T-helper 2 cell treated with Interferon-gamma antibody and Interleukin-4, amounts not matched to agents 5 μg/mL and 100 μg/mL, for 36 hours (primary cell): ENCODE data around the gene RBMS1.

Experiments
- DNase-seq: peaks from one replicate; pipeline ENCODE4 v3.0.0; 2021; ENCODE audit warnings: low spot score
- H3K27ac Mint-ChIP-seq: one replicate; pipeline ENCODE4 v1.8.0; 2021; ENCODE audit warnings: mild to moderate bottlenecking, mixed read lengths
- H3K27me3 Mint-ChIP-seq: one replicate; pipeline ENCODE4 v1.8.0; 2021; ENCODE audit warnings: low read depth, mixed read lengths
- H3K36me3 Mint-ChIP-seq: one replicate; pipeline ENCODE4 v1.8.0; 2021; ENCODE audit warnings: low read depth, mixed read lengths
- H3K4me1 Mint-ChIP-seq: one replicate; pipeline ENCODE4 v1.8.0; 2021; ENCODE audit warnings: low read depth, mixed read lengths
- H3K4me3 Mint-ChIP-seq: one replicate; pipeline ENCODE4 v1.8.0; 2022; ENCODE audit warnings: mild to moderate bottlenecking, moderate library complexity, mixed read lengths
- H3K9me3 Mint-ChIP-seq: one replicate; pipeline ENCODE4 v1.8.0; 2021; ENCODE audit warnings: mixed read lengths

Gene RBMS1, protein sequence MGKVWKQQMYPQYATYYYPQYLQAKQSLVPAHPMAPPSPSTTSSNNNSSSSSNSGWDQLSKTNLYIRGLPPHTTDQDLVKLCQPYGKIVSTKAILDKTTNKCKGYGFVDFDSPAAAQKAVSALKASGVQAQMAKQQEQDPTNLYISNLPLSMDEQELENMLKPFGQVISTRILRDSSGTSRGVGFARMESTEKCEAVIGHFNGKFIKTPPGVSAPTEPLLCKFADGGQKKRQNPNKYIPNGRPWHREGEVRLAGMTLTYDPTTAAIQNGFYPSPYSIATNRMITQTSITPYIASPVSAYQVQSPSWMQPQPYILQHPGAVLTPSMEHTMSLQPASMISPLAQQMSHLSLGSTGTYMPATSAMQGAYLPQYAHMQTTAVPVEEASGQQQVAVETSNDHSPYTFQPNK

DNA sequence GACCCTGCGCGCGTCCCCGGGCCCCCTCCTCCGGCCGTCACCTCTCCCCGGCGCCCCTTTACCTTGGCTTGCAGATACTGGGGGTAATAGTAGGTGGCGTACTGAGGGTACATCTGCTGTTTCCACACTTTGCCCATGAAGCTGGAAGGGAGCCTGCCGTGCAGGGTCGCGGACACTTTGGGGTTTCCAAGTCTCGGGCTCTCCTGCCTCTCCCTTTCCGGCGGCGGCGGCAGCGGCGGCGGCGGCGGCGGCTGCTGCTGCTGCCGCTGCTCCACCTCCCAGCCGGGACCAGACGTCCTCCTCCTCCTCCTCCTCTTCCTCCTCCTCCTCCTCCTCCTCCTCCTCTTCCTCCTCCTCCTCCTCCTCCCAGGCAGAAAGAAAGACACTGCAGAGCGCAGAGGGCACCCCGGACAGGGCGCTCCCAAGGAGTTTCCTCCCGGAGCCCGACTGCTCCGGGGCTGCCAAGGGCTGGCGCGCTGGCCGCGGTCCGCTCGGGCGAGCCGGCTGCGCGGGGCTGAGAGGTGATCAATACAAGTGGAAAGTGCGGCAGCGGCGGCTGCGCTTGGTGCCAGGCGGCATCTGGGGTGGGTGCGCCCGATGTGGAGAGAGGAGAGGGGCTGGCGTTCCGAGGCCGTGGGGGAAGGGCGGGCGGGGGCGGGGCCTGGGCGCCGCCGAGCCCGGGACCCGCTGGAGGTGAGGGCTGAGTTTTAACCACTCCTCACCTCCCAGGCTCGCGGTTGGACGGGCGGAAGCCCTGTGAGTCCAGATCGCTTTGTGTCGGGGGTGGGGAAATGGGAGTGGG is at the start of gene RBMS1:
Gene RBMS1, minus strand, starts transcription at position 581 of the 802 bp plus-strand sequence. Its CDS starts 444 bp downstream, at position 137.
- Mint-ChIP-seq H3K4me1 (peaks cover 33% of the 10 kb centered on the region), H3K27me3 (peaks cover 37% of the 10 kb centered on the region), H3K4me3 (peak within 1 kb of the TSS; percentile 98), H3K36me3 (peaks cover 10% of the 10 kb centered on the region), H3K9me3 (no peaks in the 10 kb centered on the region), H3K27ac (peak within 1 kb of the TSS; percentile 94)
- DNase-seq, result peak; percentile 44

DNA sequence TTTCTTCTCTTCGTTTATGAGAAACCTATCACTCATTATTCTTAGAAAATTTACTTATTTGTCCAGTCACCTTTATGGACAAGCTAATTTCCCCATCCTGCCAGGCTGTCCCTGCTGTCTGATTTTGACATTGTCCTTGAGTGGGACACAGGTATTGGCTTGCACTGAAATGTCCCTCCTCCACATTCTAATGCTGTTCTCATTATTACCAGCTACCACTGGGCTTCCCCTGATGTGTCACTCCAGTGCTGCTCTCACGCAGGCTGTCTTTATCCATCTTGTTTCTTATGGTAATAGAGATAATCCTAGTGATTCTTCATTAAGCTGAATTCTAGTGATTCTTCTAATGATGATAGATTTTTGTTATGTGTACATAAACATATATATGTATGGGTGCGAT is 48.1 kb upstream of the RBMS1 start:
- Mint-ChIP-seq H3K27ac (no peak overlapping the region), H3K27me3 (peaks cover 4% of the 10 kb centered on the region), H3K9me3 (no peaks in the 10 kb centered on the region), H3K4me3 (no peak overlapping the region), H3K36me3 (no peaks in the 10 kb centered on the region), H3K4me1 (no peaks in the 10 kb centered on the region)
- DNase-seq, result no peak

- peaks cover 4% of the 10 kb centered on the region for H3K27me3 Mint-ChIP-seq
- H3K27ac Mint-ChIP-seq, result no peak overlapping the region
- no peak overlapping the region for H3K4me3 Mint-ChIP-seq
- no peaks in the 10 kb centered on the region for H3K36me3 Mint-ChIP-seq
- H3K9me3 Mint-ChIP-seq, result no peaks in the 10 kb centered on the region
- no peak for DNase-seq
- H3K4me1 Mint-ChIP-seq, result no peaks in the 10 kb centered on the region
Observed at GRCh38 chr2:160538559-160539355, 45.1 kb upstream of the RBMS1 start.

- no peaks in the 10 kb centered on the region for H3K36me3 Mint-ChIP-seq
- no peaks in the 10 kb centered on the region for H3K9me3 Mint-ChIP-seq
- H3K27ac Mint-ChIP-seq, result no peak overlapping the region
- H3K4me3 Mint-ChIP-seq, result no peak overlapping the region
- no peak for DNase-seq
- H3K4me1 Mint-ChIP-seq, result no peaks in the 10 kb centered on the region
- peaks cover 4% of the 10 kb centered on the region for H3K27me3 Mint-ChIP-seq
Observed at GRCh38 chr2:160538115-160538514, 44.5 kb upstream of the RBMS1 start.

DNA sequence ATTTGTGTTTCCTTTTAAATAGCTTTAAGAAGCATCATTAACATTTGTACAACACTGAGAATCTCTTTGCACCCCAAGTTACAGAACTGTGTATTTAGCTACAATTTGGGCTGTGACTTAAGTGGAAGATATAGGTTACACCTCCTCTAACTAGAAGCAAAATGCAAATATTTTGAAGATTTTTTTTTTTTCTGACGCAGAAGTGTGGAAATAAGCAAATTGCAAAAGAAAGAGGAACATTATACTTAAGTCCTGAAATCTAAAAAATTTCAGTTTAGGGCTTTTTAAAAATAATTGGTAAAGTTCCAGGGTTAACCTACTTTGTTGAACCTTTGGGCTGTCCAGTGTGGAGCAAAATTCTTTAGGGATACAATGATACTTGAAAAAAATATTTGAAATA is 41.4 kb upstream of the RBMS1 start:
- H3K27ac Mint-ChIP-seq, result no peak overlapping the region
- H3K4me3 Mint-ChIP-seq, result no peak overlapping the region
- DNase-seq, result no peak
- no peaks in the 10 kb centered on the region for H3K27me3 Mint-ChIP-seq
- no peaks in the 10 kb centered on the region for H3K36me3 Mint-ChIP-seq
- H3K4me1 Mint-ChIP-seq, result no peaks in the 10 kb centered on the region
- H3K9me3 Mint-ChIP-seq, result no peaks in the 10 kb centered on the region

DNA sequence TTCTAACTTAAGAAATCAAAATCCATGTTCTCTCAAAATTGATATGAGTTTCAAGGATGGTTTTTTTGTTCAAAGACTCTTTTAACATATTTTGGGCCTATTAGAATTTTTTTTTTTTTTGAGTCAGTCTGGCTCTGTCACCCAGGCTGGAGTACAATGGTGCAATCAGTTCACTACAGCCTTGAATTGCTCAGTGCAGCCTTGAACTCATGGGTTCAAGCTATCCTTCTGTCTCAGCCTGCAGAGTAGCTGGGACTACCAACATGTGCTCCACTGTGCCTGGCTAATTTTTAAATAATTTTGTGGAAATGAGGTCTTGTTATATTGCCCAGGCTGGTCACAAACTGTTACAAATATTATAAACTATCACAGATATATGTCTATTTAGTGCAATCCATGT is 40.6 kb upstream of the RBMS1 start:
- H3K27ac Mint-ChIP-seq, result no peak overlapping the region
- no peaks in the 10 kb centered on the region for H3K36me3 Mint-ChIP-seq
- peaks cover 4% of the 10 kb centered on the region for H3K27me3 Mint-ChIP-seq
- H3K4me3 Mint-ChIP-seq, result no peak overlapping the region
- DNase-seq, result no peak
- no peaks in the 10 kb centered on the region for H3K4me1 Mint-ChIP-seq
- no peaks in the 10 kb centered on the region for H3K9me3 Mint-ChIP-seq

GRCh38 chr2:160533482-160533881 is 39.9 kb upstream of the RBMS1 start:
- H3K4me3 Mint-ChIP-seq, result no peak overlapping the region

DNA sequence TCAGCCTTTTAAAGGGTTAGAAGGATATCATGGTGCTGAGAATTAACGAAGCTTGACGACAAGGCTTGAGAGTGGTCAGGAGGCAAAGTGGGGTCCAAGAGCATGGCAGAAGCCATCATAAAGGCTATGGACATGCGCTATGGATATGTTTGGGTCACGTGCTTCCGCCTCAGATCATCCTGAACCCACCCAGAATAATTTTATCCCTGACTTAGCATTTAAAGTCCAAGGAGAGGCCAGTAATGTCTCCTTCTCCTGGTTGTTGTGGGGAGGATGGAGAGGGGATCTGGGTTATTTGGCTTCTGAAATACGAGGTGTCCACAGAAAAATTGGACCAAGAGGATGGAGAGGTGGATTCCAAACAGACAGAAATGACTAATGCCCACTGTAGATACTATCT is 38.8 kb upstream of the RBMS1 start:
- Mint-ChIP-seq H3K36me3 (no peaks in the 10 kb centered on the region), H3K4me3 (no peak overlapping the region), H3K9me3 (no peaks in the 10 kb centered on the region), H3K27me3 (peaks cover 9% of the 10 kb centered on the region), H3K4me1 (no peaks in the 10 kb centered on the region), H3K27ac (no peak overlapping the region)
- no peak for DNase-seq

More at GRCh38 chr2:160533482-160533881, 39.9 kb upstream of the RBMS1 start:
- Mint-ChIP-seq H3K27me3 (peaks cover 8% of the 10 kb centered on the region), H3K36me3 (no peaks in the 10 kb centered on the region), H3K9me3 (no peaks in the 10 kb centered on the region), H3K4me1 (no peaks in the 10 kb centered on the region), H3K27ac (no peak overlapping the region)
- no peak for DNase-seq

GRCh38 chr2:160522951-160523710 is 29.5 kb upstream of the RBMS1 start:
- Mint-ChIP-seq H3K4me1 (no peaks in the 10 kb centered on the region), H3K36me3 (no peaks in the 10 kb centered on the region), H3K9me3 (no peaks in the 10 kb centered on the region), H3K27me3 (peaks cover 25% of the 10 kb centered on the region), H3K4me3 (no peak overlapping the region), H3K27ac (no peak overlapping the region)
- no peak for DNase-seq

DNA sequence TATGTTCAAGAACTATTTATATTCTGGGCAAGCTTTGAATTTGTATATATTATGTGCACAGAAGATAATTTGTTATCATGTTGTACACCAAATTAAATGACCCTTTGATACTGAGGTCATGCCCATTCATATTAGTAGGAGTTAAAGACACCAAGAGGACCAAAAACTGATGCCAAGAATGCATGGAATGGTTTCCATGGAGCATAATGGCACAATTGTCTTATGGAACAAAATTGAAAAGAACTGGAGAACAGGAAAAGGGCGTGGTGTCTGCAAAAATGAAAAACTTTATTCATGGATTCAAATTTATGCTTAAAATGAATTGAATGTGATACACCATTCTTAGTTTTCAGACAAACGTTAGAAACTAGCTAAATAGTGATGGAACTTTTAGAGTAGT is 24.1 kb upstream of the RBMS1 start:
- peaks cover 17% of the 10 kb centered on the region for H3K27me3 Mint-ChIP-seq
- no peak overlapping the region for H3K27ac Mint-ChIP-seq
- no peak overlapping the region for H3K4me3 Mint-ChIP-seq
- H3K4me1 Mint-ChIP-seq, result peaks cover 25% of the 10 kb centered on the region
- H3K36me3 Mint-ChIP-seq, result peaks cover 2% of the 10 kb centered on the region
- H3K9me3 Mint-ChIP-seq, result no peaks in the 10 kb centered on the region
- DNase-seq, result no peak

DNA sequence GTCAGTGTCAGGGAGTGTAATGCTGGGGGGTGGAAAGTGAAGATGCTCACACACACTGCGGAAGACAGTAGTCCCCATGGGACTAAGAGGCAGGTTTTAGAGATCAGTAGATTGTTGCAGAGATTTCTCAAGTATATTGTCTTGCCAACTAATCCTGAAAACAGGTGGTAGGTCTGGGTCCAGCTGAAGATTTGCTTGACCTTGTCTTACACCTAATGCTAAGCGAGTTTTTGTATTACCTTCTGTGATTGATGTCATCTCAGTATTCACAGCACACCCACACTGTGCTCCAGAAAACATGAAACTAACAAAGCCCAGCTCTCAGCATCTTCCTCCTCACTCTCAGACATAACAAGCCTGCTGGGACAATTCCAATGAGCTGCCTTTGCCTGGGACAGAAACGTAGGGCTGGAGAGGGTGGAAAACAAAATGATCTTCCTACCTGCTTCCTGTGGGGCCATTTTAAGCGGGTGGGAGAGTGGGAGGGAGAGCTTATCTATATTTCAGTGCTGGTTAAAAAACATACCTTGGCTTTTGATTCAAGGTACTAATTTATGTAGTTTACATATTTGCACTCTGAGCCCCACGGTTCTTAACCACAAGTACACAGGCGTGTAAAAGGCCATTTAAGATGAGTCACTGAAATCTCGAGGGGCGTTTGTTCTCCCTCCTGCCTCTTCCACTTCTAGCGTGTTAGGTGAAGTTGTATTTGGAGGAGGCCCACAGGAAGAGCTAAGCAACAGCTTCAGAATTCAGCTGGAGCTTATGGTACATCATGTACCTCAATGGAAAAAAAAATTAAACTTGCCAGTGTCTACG is 23.1 kb upstream of the RBMS1 start:
- Mint-ChIP-seq H3K27me3 (peaks cover 13% of the 10 kb centered on the region), H3K36me3 (peaks cover 2% of the 10 kb centered on the region), H3K4me3 (peak overlapping the region; percentile 4), H3K9me3 (no peaks in the 10 kb centered on the region), H3K27ac (peak overlapping the region; percentile 32), H3K4me1 (peaks cover 30% of the 10 kb centered on the region)
- DNase-seq, result peak; percentile 55

DNA sequence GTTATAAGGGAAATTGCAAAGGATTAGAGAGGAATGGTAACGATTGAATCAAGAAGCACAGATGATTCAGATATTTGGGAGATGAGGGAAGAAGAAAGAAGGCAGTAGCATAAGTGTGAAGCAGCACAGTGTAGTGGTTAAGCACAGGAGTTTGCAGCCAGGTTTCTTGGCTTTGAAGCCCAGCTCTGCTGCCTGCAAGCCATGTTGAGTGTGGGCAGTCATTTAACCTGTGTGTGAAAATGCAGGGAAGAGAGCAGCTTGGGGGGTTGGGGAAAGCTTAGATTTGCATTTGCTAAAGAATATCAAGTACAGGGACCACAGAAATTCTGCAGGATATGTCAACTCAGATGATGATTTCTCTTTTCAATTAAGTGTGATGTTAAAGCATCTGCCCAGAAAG is 21.5 kb upstream of the RBMS1 start:
- no peaks in the 10 kb centered on the region for H3K9me3 Mint-ChIP-seq
- H3K27ac Mint-ChIP-seq, result no peak overlapping the region
- H3K4me1 Mint-ChIP-seq, result peaks cover 30% of the 10 kb centered on the region
- peaks cover 2% of the 10 kb centered on the region for H3K36me3 Mint-ChIP-seq
- no peak overlapping the region for H3K4me3 Mint-ChIP-seq
- peaks cover 13% of the 10 kb centered on the region for H3K27me3 Mint-ChIP-seq
- DNase-seq, result no peak

DNA sequence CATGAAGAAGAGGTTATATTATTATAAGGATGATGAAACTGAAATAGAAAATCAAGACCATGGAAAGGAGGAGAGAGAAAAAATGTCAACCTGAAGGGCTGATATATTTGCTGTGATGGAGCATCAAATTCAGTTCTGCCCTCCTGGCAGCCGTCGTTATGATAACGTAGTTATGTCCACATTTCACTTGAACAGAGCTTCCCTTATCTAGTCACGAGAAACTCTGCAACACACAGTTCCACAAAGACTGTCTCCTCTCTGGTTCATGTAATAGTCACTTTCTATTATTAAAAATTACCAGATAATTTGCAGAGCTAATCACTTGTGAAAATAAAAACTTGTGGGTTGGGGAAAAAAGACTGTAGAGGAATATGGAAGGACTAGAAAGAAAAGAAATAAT is 19.5 kb upstream of the RBMS1 start:
- Mint-ChIP-seq H3K27me3 (peaks cover 13% of the 10 kb centered on the region), H3K27ac (no peak overlapping the region), H3K36me3 (peaks cover 2% of the 10 kb centered on the region), H3K4me3 (no peak overlapping the region), H3K4me1 (peaks cover 40% of the 10 kb centered on the region), H3K9me3 (no peaks in the 10 kb centered on the region)
- DNase-seq, result no peak
